ENCODE measurements around the gene RAB40A. TPM values are rescaled to one million over a fixed set of nuclear protein-coding genes. Genes with fewer than 3 reads are reported as not detected.

RAB40A gene
- total RNA-seq, 1 experiment from 2014 or later = not detected

DNA sequence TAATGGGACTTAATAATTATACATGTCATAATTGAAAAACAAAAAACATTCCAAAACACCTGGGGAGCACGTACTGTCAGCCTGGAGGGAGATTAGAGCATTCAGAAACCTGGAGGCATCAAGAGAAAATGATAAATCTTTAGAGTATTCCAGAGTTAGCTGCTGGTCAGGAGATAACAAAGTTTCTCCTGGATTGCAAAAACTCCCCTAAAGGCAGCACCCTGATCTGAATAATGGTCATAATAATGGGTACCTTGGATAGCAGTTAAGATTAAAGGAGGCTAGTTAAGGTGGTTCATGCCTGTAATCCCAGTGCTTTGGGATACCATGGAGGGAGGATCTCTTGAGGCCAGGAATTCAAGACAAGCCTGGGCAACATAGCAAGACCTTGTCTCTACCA lies 15.9 kb upstream of the RAB40A start:
- Histone ChIP-seq H4K5ac (ENCODE audit: insufficient read length, low read depth, low read length) (no peak overlapping the region), H3K27me3 (ENCODE audit: insufficient read depth, low read length) (no peaks in the 10 kb centered on the region), H3K4ac (ENCODE audit: low read depth, low read length) (no peak overlapping the region), H3K9ac (ENCODE audit: extremely low read depth, insufficient read length, low read length) (no peak overlapping the region), H3K27ac (ENCODE audit: insufficient read length, low read depth, low read length) (no peak overlapping the region), H3K79me1 (ENCODE audit: insufficient read depth, low read depth, low read length, poor library complexity, severe bottlenecking) (no peaks in the 10 kb centered on the region), H3K4me2 (ENCODE audit: insufficient read depth, insufficient read length, low read length) (no peak overlapping the region), H3K14ac (ENCODE audit: insufficient read depth, low read length) (no peak overlapping the region), H2AFZ (ENCODE audit: low read length) (no peak overlapping the region), H3K79me2 (ENCODE audit: insufficient read depth, low read length) (no peaks in the 10 kb centered on the region), H3T11ph (ENCODE audit: low read length) (no peak overlapping the region), H3K56ac (ENCODE audit: insufficient read length, low read depth, low read length) (no peak overlapping the region), H4K8ac (replicated peaks; ENCODE audit: insufficient read length, low read depth, low read length) (no peak overlapping the region), H3K9me3 (ENCODE audit: control insufficient read depth, low read depth, low read length) (no peaks in the 10 kb centered on the region), H3K23me2 (ENCODE audit: insufficient read length, low read depth, low read length, poor library complexity, severe bottlenecking) (peaks cover 4% of the 10 kb centered on the region), H2BK15ac (ENCODE audit: low read depth, low read length) (no peak overlapping the region), H3K18ac (ENCODE audit: insufficient read length, low read depth, low read length) (no peak overlapping the region), H2BK5ac (ENCODE audit: insufficient read length, low read length) (no peak overlapping the region), H4K91ac (ENCODE audit: insufficient read length, low read depth, low read length) (no peak overlapping the region), H2AK5ac (ENCODE audit: insufficient read length, low read length) (no peak overlapping the region), H2BK20ac (ENCODE audit: low read depth, low read length, poor library complexity, severe bottlenecking) (no peak overlapping the region), H2BK120ac (ENCODE audit: low read depth, low read length, poor library complexity, severe bottlenecking) (no peak overlapping the region), H3K23ac (ENCODE audit: insufficient read length, low read depth, low read length) (no peak overlapping the region), H3K4me1 (ENCODE audit: insufficient read depth, low read length) (no peaks in the 10 kb centered on the region), H4K20me1 (ENCODE audit: control insufficient read depth, insufficient read depth, insufficient read length) (no peaks in the 10 kb centered on the region), H2BK12ac (ENCODE audit: insufficient read length, low read depth, low read length) (no peak overlapping the region)
- TF ChIP-seq, protein P1, sequence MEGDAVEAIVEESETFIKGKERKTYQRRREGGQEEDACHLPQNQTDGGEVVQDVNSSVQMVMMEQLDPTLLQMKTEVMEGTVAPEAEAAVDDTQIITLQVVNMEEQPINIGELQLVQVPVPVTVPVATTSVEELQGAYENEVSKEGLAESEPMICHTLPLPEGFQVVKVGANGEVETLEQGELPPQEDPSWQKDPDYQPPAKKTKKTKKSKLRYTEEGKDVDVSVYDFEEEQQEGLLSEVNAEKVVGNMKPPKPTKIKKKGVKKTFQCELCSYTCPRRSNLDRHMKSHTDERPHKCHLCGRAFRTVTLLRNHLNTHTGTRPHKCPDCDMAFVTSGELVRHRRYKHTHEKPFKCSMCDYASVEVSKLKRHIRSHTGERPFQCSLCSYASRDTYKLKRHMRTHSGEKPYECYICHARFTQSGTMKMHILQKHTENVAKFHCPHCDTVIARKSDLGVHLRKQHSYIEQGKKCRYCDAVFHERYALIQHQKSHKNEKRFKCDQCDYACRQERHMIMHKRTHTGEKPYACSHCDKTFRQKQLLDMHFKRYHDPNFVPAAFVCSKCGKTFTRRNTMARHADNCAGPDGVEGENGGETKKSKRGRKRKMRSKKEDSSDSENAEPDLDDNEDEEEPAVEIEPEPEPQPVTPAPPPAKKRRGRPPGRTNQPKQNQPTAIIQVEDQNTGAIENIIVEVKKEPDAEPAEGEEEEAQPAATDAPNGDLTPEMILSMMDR (conservative IDR thresholded peaks at IDR 0.05) = no peak
- Mint-ChIP-seq H3K36me3 (ENCODE audit: insufficient read depth in 1 of 3, low read depth in 3 of 3) (no peaks in the 10 kb centered on the region), H3K27me3 (ENCODE audit: low read depth) (no peaks in the 10 kb centered on the region; the same call in 1 of the 2 replicates), H3K27ac (no peak overlapping the region), H3K4me3 (no peak overlapping the region), H3K4me1 (peaks cover 0 to 6% of the 10 kb centered on the region in 2 experiments; a peak in 2 of 4 replicates), H3K9me3 (peaks cover 0 to 36% of the 10 kb centered on the region in 2 experiments; a peak in 2 of 5 replicates)
- WGBS (ENCODE audit: extremely low coverage, insufficient read length, low lambda C conversion rate) = no CpG with 5 or more reads among the region's 1 CpG
- DNase-seq = no peak
